ENCODE results near the gene DDAH1. TPM values are rescaled to one million over a fixed set of nuclear protein-coding genes. Genes with fewer than 3 reads are reported as not detected.

DDAH1 gene
- total RNA-seq, 1 donor from 2014 or later = 33.4 TPM

DNA sequence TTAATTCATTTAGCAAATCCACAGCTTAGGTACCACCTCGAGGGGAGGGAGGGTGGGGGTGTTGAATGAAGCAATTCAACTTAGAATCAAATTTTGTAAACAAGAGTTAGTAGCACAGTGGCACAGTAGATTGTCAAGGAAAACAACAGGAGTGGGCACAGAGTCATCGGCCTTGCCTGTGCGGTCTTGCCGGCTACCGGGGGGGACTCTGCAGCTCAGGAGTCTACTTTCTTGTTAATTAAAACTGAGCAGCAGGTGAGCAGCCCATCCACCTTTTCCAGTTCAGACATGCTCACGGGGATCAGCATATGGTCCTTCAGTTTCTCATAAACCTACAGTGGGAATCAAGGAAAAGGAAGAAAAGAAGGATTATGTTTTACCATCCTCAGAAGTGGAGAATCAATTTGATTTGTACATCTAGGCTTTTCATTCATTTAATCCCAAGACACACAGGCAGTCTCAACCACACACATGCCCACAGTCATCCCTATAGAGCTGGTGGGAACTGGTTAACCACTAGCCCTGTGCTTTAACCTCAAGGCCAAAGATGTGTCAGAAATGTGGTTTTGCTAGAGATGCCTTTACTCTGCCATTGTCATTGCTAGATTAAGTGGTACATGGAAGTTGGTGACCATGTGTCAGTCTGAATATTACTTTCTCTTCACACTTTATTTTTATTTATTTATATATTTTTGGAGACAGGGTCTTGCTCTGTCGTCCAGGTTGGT is 143.6 kb downstream of the DDAH1 start:
- no peak for DNase-seq (ENCODE audit: low spot score, unreplicated experiment)
- H3K4me1 Mint-ChIP-seq (ENCODE audit: low read depth) = peaks cover under 1% of the 10 kb centered on the region
- H3K9me3 Mint-ChIP-seq (ENCODE audit: low read depth) = no peaks in the 10 kb centered on the region
- H3K4me3 Mint-ChIP-seq (ENCODE audit: low read depth) = no peak overlapping the region
- H3K27me3 Mint-ChIP-seq = no peaks in the 10 kb centered on the region
- no peak overlapping the region for H3K27ac Mint-ChIP-seq
- peaks cover 4% of the 10 kb centered on the region for H3K36me3 Mint-ChIP-seq (ENCODE audit: insufficient read depth)
- no peak for TF ChIP-seq CTCF (IDR thresholded peaks at IDR 0.05; ENCODE audit: unreplicated experiment)

- no peaks in the 10 kb centered on the region for H3K27me3 Mint-ChIP-seq
Measured at GRCh38 chr1:85320371-85321131, 144.4 kb downstream of the DDAH1 start.

DNA sequence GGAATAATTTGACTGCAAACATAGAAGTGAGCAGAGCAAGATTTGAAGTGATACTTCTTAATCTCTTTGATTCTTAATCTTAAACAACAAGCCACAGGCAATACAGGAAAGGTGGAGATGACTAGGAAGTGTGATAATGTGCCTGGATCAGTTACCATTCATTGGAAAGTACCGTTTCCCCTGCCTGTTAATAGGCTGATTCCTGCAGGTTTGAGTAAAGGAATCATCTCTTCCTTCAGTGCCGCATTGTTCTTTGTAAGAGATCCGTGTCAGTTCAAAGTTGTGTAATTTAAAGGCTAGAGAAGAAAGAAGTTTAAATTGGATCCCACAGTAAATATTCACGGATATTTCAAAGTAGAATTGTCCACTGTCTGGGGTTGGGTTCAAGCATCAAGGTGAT is 145.0 kb downstream of the DDAH1 start:
- Mint-ChIP-seq H3K4me3 (ENCODE audit: low read depth) (no peak overlapping the region), H3K27me3 (no peaks in the 10 kb centered on the region), H3K9me3 (ENCODE audit: low read depth) (no peaks in the 10 kb centered on the region), H3K27ac (no peak overlapping the region), H3K4me1 (ENCODE audit: low read depth) (no peaks in the 10 kb centered on the region), H3K36me3 (ENCODE audit: insufficient read depth) (peaks cover 4% of the 10 kb centered on the region)
- no peak for DNase-seq (ENCODE audit: low spot score, unreplicated experiment)
- TF ChIP-seq CTCF (IDR thresholded peaks at IDR 0.05; ENCODE audit: unreplicated experiment) = no peak

More at GRCh38 chr1:85320371-85321131, 144.4 kb downstream of the DDAH1 start:
- Mint-ChIP-seq H3K4me1 (ENCODE audit: low read depth) (no peaks in the 10 kb centered on the region), H3K9me3 (ENCODE audit: low read depth) (no peaks in the 10 kb centered on the region), H3K36me3 (ENCODE audit: insufficient read depth) (peaks cover 4% of the 10 kb centered on the region), H3K27ac (no peak overlapping the region), H3K4me3 (ENCODE audit: low read depth) (no peak overlapping the region)
- no peak for DNase-seq (ENCODE audit: low spot score, unreplicated experiment)
- no peak for TF ChIP-seq CTCF (IDR thresholded peaks at IDR 0.05; ENCODE audit: unreplicated experiment)

DNA sequence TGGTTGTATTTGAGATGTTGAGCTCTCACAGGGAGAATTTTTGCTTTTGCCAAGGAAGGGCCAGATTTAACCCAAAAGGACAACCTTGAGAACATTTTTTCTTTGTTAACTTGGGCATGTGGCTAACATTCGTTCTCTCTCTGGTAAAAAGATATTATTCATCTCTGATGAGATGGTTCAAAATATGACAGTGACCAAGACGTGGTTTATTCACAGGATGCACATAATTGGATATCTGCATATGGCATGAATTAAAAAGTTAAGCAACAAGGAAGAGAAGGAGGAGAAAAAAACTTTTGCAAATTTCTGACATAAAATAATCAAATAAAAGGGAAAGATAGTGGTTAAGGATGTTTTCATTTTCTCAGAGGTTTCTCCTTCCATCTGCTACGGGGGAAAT is 145.5 kb downstream of the DDAH1 start:
- Mint-ChIP-seq H3K27ac (no peak overlapping the region), H3K4me3 (ENCODE audit: low read depth) (no peak overlapping the region), H3K36me3 (ENCODE audit: insufficient read depth) (peaks cover 4% of the 10 kb centered on the region), H3K4me1 (ENCODE audit: low read depth) (no peaks in the 10 kb centered on the region), H3K27me3 (no peaks in the 10 kb centered on the region), H3K9me3 (ENCODE audit: low read depth) (no peaks in the 10 kb centered on the region)
- no peak for DNase-seq (ENCODE audit: low spot score, unreplicated experiment)
- TF ChIP-seq CTCF (IDR thresholded peaks at IDR 0.05; ENCODE audit: unreplicated experiment) = no peak

DNA sequence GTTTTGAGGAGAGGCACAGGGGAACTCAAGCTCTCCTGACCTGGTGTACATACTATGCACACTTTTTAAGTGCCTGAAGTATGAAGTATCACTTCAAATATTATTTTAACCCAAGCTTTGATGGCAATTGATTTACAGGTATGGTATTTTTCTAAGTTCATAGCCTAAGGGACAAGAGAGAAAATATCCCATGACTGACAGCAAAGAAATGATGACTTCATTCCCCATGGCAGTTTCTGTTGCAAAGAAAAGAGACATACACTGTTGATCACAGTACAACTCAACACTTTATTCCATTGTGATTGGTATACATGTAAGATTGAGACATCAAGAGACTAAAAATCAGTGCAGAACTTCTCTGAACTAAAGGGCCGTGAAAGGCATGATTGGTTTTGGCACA is 146.7 kb downstream of the DDAH1 start:
- Mint-ChIP-seq H3K27me3 (no peaks in the 10 kb centered on the region), H3K4me1 (ENCODE audit: low read depth) (no peaks in the 10 kb centered on the region), H3K27ac (no peak overlapping the region), H3K9me3 (ENCODE audit: low read depth) (no peaks in the 10 kb centered on the region), H3K36me3 (ENCODE audit: insufficient read depth) (peaks cover 4% of the 10 kb centered on the region), H3K4me3 (ENCODE audit: low read depth) (no peak overlapping the region)
- TF ChIP-seq CTCF (IDR thresholded peaks at IDR 0.05; ENCODE audit: unreplicated experiment) = no peak
- DNase-seq (ENCODE audit: low spot score, unreplicated experiment) = no peak

All from progenitor cell of endocrine pancreas (in vitro differentiated cells).